ENCODE data around the gene MSX1.

The MSX1 gene

DNA sequence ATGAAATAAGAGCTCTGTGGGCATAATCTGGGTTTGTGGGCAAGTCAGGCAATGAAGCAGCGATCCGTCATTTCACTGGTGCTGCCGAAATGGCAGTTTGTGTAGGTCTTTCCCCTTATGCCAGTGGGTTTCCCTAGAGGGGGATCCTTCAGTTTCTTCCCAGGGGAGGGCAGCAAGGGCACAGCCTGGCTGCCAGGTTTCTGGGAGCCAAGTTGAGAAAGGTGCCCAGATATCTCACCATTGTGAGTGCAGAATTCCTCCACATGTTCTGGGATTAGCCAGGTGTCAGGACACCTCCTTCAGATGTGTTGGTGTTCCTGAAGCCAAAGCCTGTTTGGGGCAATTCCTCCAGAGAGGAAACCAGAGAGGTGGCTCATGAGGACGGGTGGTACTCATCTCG is 28.0 kb downstream of the MSX1 start:
- no peak overlapping the region for H3K4me3 ChIP-seq (replicated peaks in 1 of 2; ENCODE audit: low read depth in 2 of 2, low read length in 2 of 2)
- no peak for TF ChIP-seq CTCF (IDR thresholded peaks at IDR 0.05; ENCODE audit: low read depth, low read length)
- no peak for DNase-seq (ENCODE audit: low read depth in 2 of 2)

DNA sequence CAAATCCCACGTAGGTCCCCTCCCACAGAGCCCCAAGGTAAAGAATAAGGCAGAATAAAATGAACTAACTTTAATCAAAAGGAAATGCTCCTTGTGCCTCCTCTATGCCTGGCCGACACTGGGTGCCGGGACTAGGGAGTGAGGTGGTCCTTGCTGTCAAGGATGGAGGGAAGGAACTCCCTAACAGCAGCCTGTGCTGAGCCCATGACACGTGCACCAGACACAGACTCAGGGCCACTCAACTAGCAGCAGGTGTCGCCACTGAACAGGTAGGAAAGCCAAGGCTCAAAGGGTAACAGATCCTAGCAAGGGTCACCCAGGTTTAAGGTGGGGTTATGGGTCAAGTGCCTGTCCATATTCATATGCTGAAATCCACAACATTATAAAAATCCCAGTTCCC is 29.2 kb downstream of the MSX1 start:
- H3K4me3 ChIP-seq (replicated peaks in 1 of 2; ENCODE audit: low read depth in 2 of 2, low read length in 2 of 2), result no peak overlapping the region
- TF ChIP-seq CTCF (IDR thresholded peaks at IDR 0.05; ENCODE audit: low read depth, low read length), result no peak
- no peak for DNase-seq (ENCODE audit: low read depth in 2 of 2)

DNA sequence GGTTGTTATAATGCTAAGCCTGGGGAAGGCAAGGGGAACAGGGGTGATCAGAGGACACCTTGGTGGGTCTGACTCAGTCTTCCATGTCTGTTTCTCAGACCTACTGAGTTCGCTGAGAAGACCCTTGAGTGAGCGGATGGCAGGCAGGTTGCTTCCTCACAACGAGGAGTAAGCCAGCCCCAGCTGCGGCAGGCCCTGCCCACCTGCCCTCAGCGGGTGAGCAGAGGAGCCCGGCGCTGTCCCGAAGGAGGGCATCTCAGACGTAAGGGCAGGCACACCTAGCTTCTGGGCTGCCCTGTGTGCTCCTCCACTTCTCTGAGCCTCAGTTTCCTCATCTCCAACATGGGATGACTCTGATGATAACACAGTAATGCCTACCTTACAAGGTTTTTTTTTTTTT is 30.3 kb downstream of the MSX1 start:
- no peak for DNase-seq (ENCODE audit: low read depth in 2 of 2)
- no peak overlapping the region for H3K4me3 ChIP-seq (replicated peaks in 1 of 2; ENCODE audit: low read depth in 2 of 2, low read length in 2 of 2)

GRCh38 chr4:4890574-4891255 is 31.2 kb downstream of the MSX1 start:
- no peak for TF ChIP-seq CTCF (IDR thresholded peaks at IDR 0.05; ENCODE audit: low read depth, low read length)
- no peak for DNase-seq (ENCODE audit: low read depth in 2 of 2)
- H3K4me3 ChIP-seq (replicated peaks in 1 of 2; ENCODE audit: low read depth in 2 of 2, low read length in 2 of 2), result no peak overlapping the region

More for the DNA sequence above, 30.3 kb downstream of the MSX1 start:
- TF ChIP-seq CTCF (IDR thresholded peaks at IDR 0.05; ENCODE audit: low read depth, low read length), result no peak

DNA sequence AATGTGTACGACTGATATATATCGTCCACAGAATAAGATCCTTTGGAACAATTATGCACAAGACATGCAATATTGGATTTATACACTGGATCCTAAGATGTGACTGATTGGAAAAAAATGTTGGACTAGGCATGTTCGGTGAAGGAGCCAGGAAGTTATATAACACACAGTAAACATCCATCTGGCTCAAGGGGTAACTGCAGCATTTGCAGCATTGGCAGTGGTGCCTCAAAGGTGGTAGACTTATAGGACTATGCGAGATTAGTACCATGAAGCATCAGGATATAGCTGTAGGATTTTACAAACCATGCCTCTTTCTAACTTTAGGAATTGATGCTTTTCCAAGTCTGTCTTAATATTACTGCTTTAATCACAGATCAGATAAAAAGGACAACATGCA is 34.3 kb downstream of the MSX1 start:
- no peak for TF ChIP-seq CTCF (IDR thresholded peaks at IDR 0.05; ENCODE audit: low read depth, low read length)
- H3K4me3 ChIP-seq (replicated peaks in 1 of 2; ENCODE audit: low read depth in 2 of 2, low read length in 2 of 2), result no peak overlapping the region
- DNase-seq (ENCODE audit: low read depth in 2 of 2), result no peak

DNA sequence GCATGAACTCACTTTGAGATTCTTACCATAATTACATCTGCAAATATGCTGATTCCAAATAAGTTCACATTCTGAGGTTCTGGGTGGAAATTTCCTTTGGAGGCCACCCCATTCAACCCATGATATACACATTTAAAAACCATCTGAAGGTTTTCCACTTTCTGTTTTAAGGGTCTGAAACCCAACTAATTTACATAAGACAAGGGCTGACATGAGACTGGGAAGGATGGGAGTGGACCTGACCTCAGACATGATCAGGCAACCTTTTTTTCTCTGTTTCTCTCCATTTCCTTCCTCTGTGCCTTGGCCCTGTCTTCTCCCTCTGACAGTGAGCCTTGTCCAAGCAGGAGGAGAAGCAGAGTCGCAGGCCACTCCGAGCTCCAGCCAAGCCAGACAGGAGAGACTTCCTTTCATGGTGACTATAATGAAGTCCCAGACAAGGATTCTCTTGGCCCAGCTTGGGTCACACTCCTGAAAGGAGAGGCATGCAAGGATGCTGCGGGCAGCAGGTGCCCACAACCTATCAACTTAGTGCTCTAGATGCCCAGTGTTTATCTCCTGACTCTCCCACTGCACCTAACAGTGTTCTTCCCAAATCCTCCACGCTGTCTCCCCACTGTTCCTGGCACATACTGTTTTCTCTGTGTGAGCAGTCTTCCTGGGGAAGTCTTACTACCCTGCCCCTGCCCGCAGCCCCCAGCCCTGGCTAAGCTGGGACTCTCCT is 39.9 kb downstream of the MSX1 start:
- no peak for TF ChIP-seq CTCF (IDR thresholded peaks at IDR 0.05; ENCODE audit: low read depth, low read length)
- no peak overlapping the region for H3K4me3 ChIP-seq (replicated peaks in 1 of 2; ENCODE audit: low read depth in 2 of 2, low read length in 2 of 2)
- no peak for DNase-seq (ENCODE audit: low read depth in 2 of 2)

Data from cardiac fibroblast (primary cell).